ENCODE measurements around the gene RTF1.

RTF1 gene

DNA sequence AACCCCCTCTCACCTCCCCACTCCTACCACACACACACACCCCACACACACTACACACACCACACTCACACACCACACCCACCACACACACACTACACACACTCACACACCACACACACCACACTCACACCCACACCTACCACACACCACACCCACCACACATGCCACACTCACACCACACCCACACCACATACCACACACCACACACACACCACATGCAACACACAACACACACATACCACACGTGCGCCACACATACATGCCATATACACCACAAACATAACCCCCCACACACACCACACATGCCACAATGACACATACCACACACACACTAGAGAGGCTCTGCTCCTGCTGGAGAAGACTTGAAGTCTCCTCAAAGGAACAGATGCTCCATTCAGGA, 70.9 kb downstream of the RTF1 start:
- no peak for DNase-seq (ENCODE audit: low spot score)

DNA sequence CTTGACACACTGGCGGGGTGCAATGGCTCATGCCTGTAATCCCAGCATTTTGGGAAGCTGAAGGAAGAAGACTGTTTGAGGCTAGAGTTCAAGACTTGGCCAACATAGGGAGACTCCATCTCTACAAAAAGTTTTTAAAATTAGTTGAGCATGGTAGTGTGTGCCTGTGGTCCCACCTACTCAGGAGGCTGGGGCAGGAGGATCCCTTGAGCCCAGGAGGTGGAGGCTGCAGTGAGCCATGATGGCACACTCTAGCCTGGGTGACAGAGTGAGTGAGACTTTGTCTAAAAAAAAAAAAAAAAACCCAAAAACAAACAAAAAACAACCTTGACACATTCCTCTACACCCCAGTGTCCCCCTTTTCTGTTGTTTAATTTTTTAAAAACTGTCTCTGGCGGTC, 72.7 kb downstream of the RTF1 start:
- DNase-seq (ENCODE audit: low spot score), result no peak

DNA sequence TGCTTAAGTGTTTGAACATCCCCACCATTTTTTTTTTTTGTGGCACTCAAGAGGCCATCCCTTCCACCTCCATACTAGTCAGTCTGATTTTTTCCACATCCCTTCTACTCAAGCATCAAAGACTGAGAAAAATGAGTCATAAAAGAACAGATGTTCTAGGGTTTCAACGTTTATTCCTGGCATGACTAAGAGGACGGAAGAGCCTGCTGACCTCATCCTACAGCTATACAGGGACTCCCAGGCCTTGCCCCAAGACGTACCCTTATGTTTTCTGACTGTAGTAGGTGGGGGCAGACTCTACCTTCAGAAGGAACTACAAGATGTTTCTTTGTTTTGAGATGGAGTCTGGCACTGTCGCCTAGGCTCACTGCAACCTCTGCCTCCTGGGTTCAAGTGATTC, 73.5 kb downstream of the RTF1 start:
- DNase-seq (ENCODE audit: low spot score), result peak; percentile 94

DNA sequence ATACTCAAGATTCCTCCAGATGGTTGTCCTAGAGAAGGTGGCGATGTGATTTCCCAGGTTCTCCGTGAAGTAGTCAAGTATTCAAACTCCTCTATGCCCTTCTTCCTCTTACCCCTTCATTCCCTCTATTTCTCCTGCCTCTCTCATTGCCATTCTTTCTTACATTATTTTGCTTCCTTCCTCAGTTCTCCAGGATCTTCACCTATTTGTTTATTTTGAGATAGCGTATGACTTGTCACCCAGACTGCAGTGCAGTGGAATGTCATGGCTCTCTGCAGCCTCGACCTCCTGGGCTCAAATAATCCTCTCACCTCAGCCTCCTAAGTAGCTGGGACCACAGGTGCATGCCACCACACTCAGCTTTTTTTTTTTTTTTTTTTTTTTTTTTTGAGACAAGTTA, 75.0 kb downstream of the RTF1 start:
- DNase-seq (ENCODE audit: low spot score), result no peak

DNA sequence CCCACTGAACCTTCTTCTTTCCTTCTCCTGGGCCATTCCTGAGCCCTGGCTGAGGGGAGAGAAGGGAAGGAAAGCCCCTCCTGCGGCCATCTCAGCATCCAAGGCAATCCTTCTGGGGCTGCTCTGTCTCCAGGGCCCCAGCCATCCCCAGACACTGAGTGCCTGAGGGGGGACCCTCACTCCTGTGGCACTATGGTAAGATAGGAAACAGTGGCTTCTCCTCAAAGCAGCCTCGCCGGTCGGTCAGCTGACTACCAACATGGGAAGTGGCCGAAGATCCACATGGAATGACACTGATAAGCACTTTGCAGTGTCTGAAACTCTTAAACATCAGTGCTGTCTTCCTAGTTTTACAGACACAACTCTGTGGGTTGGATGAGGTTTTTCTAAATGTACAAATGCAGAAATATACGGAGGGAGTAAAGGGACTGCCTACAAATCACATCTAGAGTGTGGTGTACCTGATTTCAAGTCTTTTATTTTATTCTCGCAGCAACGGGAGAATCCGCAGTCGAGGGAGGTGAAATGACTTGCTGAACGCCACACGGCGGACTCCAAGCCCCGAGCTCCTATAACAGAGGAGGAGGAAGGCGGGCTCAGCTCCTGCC, 75.8 kb downstream of the RTF1 start:
- no peak for DNase-seq (ENCODE audit: low spot score)

DNA sequence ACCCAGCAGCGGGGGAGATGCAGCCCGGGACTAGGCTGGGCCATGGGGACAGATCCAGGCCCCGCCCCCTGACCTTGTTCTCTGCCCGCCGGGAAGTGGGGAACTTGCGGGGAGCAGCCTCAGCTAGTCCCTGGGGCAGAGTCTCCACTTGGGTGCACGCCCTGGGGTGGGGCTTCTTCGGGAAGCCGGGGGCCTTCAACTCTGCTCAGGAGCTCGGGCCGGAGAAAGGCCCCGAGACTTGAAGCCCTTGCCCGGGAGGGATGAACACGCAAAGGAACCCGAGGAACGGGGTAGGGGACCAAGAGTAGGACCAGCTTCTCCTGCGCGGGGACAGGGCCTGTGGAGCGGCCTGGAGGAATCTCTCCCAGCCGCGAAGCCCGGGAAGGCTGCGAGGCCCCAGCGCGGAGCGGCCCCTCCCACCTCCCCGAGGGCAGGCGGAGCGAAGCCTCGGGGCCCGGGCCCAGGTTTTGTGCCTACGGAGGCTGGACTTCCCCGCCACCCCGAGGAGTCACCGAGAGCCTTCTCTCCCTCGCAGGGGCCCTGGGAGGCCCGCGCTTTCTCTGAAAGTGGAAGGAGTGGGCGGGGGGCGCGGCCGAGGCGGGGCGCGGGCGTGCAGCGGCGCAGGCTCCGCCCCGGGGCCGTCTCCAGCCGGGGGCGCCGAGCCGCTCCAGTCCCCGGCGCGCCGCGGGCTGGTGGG, 76.5 kb downstream of the RTF1 start, which contains the start of gene ITPKA:
ITPKA (plus strand) TSS at position 670 of the 697 bp plus-strand sequence. CDS start 54 bp downstream, outside the sequence.
- DNase-seq (ENCODE audit: low spot score), result peak; percentile 60

DNA sequence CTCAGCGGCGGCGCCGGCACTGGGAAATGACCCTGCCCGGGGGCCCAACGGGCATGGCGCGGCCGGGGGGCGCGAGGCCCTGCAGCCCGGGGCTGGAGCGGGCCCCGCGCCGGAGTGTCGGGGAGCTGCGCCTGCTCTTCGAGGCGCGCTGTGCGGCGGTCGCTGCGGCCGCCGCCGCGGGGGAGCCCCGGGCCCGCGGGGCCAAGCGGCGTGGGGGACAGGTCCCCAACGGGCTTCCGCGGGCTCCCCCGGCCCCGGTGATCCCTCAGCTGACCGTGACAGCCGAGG, 77.0 kb downstream of the RTF1 start:
- DNase-seq (ENCODE audit: low spot score), result no peak

DNA sequence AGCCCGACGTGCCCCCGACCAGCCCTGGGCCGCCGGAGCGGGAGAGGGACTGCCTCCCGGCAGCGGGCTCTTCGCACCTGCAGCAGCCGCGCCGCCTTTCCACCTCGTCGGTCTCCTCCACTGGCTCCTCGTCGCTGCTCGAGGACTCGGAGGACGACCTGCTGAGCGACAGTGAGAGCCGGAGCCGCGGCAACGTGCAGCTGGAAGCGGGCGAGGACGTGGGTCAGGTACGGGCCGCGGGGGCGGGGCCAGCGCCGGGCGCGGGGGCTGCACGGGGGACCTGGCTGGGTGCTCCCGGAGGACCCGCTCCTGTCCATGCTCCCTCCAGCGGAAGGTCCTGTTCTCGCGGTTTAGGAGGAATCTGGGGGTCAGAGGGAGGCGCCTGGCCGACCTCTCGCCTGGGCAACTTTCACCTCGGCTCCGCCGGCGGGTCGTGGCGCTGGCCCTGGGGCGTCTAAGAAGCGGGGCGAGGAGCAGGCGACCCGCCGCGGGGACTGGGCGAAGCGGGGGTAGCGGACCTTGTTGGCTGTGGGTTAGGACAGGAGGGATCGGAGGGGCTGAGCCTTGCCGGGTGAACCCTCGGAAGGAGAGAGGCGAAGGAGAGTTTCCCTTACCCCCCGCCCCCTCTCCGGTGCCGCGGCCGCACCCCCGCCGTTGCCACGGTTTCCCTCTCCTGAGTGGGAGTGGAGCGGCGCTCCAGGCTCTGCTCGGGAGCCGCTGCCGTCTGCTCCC, 77.5 kb downstream of the RTF1 start:
- no peak for DNase-seq (ENCODE audit: low spot score)

DNA sequence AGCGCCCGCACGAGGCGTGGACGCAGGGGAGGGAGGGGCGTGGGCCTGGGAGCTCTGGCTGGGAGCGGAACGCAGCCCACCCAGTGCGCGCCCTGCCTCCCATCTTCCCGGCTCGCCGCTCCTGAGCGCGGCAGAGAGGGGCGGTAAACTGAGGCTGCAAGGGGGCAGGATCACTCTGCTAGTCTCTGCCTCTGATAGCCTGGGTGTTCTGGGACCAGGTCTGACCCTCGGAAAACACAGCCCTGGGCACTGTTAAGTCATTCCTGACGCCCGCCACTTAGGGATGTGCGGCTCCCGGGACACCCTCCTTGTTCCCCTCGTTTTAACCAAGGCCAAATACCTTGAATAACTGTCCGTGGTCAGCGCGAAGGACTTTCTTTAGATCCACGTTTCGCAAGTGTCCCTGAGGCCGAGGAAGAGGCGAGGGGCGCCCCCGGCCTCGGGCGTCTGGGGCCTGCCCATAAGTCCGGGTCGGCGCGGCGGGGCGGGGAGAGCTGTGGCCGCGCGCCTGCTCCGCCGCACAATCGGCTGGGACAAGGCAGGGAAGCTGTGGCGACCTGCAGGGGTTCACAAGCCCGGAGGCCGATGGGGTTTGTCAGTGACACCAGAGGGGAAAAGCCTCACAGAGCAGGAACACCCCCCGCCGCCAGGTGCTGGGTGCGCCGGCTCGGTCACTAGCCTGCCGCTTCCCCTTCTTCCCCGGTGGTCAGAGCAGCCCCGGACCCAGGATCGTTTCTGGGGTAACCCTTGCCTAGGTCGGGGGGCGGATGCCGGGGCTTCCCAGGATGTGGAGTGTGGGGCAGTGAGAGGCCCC, 78.2 kb downstream of the RTF1 start:
- no peak for DNase-seq (ENCODE audit: low spot score)

DNA sequence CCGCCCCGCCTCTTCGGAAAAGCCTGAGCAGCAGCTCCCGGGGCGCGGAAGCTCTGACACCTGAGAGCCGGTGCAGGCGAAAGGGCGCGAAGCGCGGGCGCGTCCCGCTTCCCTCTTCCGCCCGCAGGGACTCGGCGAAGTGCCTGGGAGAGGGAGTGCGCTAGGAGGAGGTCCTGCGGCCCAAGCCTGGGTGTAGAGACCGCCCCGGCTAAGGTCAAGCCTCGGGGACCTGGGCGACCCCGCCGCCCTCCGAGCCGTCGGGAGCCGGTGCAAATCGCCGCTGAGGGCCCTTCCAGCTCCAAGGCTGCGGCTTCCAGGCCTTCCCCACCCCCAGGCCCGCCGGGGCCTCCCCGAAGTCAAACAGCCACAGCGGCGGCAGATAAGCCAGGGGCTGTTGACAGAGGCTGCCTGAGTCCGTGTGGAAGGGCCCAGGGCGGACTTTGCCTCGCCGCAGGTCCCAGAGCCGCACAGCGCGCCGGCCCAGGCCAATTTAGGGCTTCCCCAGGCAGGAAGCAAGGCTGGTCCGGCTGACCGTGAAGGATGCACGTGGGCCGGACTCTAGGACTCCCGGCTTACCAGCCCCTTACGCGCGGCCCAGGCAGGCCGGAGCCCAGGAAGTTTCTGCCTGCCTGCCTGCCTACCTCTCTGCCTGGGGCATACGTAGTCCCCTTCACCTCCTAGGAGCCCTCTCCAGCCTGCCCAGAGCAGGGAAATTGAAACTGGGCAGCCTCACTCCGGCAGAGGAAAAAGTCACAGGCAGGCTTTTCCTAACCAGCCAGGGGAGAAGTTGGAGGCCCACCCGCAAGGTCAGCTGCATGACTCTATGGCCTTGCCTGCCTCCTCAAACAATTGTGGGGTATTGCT, 79.1 kb downstream of the RTF1 start:
- no peak for DNase-seq (ENCODE audit: low spot score)

DNA sequence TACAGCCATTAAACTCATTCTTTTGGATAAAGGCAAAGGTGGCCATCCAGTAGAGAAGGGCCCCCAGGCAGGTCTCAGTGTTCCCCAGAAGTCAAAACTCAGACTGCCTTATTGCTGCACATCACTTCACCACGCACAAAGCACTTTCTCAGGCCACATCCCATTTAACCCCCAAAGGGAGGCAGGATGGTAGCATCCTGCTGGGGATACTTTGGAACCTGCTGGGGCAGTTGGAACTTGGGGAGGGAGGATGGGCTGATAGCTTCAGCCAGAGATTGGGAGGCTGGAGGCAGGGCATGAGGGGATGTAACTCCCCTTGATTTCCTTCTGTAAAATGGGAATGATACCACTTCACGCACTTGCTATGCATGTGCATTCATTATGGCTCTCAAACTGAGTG, 81.8 kb downstream of the RTF1 start:
- DNase-seq (ENCODE audit: low spot score), result no peak

DNA sequence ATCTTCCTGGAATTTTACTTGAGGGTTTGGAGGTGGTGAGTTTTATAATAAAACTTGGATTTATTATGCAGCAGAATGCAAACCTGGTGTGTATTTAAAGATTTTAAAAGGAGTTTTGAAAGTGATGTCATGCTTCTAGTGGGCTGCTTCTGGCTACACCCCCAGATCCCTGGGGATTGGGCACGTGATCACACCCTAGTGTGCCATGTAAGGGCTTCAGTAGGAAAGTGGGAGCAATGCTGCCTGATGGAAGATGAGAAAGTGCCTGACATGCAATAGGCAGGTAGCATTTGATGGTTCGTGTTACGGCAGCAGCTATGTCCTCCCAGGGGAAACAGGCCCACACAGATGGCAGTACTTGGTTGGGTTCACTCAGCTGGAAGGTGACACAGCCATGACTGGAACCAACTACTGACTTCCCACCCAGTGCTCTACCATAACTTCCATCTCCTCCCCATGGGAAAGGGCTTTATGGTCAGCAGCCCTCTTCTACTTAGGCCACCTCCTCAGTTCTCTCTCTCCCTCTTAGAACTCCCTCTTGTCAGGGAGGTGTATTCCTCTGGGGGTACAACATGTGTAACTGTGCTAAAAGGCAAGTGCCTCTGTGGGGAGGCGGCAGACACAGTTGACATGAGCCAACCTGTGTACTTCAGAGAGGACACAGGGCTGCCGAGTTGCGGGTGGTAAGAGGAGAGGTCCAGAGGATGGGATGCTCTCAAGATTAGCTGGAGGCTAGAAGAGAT, 82.4 kb downstream of the RTF1 start:
- no peak for DNase-seq (ENCODE audit: low spot score)

DNA sequence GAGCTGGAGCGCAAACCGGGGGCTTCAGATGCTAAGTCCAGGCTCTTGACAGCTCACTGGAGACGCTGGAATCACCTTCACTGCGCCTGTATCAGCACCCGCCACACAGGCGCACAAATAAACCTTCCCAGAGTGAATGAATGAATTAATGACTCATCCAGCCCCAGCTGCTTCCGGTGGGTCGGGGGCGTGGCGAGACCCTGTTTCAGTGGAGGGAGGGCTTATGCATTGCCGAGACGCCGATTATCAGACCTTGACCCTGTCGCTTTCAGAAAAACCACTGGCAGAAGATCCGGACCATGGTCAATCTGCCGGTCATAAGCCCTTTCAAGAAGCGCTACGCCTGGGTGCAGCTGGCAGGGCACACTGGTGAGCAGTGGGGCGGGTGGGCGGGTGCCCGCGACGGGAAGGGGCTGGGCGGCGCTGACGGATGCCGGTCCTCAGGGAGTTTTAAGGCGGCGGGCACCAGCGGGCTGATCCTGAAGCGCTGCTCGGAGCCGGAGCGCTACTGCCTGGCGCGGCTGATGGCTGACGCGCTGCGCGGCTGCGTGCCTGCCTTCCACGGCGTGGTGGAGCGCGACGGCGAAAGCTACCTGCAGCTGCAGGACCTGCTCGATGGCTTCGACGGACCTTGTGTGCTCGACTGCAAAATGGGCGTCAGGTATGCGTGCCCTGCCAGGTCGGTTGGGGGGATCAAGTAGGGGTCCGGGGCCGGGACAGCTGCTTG, 84.5 kb downstream of the RTF1 start:
- DNase-seq (ENCODE audit: low spot score), result no peak

DNA sequence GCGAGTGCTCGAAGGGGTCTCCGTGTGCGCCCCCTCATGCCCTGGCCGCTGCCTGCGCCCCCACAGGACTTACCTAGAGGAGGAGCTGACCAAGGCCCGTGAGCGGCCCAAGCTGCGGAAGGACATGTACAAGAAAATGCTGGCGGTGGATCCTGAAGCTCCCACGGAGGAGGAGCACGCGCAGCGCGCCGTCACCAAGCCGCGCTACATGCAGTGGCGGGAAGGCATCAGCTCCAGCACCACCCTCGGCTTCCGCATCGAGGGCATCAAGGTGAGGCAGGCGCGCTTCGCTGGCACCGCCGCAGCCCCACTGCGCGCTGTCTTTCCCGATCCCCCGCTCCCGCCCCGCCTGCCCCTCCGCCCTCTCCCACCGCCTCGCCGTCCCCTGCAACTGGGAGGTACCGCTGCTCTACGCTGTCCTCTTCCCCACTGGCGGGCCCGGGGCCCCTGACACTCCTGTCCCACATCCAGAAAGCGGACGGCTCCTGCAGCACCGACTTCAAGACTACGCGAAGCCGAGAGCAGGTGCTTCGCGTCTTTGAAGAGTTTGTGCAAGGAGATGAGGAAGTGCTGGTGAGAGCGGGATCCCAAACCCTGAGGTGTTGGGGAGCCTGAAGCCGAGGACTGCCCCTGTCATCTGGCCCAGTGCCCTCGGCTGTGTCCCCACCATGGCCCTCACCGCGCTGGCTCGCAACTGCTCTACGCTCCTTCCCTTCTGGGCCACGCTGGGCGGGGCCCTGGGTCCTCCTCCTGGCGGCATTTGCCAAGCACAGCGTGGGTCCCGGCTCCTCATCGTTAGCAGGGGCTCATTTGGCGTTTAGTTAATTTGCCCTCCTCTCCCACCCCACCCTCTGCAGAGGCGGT, 85.3 kb downstream of the RTF1 start:
- DNase-seq (ENCODE audit: low spot score), result no peak

DNA sequence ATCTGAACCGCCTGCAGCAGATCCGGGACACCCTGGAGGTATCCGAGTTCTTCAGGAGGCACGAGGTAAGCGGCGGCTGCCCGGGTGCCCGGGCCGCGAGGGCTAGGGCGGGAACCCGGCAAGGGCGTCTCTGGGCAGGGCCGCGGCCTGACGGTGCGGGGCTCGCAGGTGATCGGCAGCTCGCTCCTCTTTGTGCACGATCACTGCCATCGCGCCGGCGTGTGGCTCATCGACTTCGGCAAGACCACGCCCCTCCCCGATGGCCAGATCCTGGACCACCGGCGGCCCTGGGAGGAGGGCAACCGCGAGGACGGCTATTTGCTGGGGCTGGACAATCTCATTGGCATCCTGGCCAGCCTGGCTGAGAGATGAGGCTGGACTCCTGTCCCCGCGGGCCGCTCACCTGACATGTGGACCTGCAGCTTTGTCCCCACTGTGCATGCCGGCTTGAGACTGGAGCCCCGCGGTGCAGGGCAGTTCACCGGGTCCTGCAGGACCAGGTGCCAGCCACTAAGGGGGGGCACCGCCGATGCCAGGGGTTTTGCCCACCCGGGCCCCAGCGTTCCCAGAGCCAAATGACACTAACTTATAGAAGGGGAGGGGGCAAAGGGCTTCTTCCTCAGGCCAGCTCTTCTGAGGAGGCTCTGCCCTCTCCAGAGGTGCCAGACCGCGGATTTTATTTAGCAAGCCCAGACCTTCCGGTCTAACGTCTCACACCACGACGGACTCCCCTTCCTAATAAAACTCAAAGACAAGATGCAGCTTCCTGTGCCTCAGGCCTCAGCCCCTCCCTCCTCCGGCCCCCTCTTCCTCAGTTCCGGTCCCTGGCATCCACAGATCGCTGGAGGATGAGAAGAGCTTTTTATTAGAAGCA, 86.1 kb downstream of the RTF1 start:
- no peak for DNase-seq (ENCODE audit: low spot score)

DNA sequence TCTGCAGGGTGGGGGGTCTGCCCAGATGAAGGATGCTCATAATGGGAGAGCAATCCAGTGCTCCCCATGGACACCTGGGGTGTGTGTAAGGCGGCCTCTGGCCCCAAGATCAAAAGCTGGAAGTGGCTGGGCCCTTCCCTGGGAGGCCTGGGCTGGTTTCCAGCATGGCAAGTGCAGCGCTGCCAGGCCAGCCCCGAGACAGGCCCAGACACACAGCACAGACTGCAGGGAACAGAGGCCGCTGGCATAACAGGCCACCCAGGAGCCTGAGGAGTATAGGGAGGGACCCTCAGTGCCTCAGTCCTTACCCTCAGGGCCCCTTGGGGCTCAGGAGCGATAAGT, 86.7 kb downstream of the RTF1 start:
- no peak for DNase-seq (ENCODE audit: low spot score)

DNA sequence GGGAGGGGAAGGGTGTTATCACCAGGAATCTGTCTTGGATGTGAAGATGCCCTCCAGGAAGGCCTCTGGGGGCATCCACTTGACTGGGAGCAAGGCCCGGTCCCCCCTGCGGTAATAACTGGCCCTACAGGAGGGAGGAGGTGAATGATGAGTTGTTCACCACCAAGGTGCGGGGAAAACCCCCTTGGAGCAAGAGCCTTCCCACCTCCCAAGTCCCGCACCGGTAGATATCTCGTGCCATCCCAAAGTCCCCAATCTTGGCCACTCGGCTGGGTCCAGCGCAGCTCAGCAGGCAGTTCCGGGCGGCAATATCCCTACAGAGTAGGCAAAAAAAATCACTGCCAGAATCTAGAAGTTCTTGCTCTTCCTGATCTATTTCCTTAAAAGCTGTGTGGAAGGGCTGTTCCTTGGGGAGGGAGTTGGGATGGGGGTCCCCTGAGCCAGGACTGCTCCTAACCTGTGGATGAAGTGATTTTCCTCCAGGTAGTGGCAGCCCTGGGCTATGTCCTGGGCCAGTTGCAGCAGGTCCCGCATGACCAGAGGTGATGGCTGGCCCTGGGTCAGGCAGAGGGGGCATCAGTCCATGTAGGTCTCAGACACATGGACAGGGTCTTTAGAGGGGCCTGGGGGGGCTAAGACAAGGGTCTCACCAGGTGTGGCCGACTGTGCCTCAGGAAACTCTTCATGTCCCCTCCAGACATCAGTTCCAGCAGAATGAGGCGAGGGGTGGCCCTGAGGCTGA, 88.0 kb downstream of the RTF1 start:
- DNase-seq (ENCODE audit: low spot score), result no peak

DNA sequence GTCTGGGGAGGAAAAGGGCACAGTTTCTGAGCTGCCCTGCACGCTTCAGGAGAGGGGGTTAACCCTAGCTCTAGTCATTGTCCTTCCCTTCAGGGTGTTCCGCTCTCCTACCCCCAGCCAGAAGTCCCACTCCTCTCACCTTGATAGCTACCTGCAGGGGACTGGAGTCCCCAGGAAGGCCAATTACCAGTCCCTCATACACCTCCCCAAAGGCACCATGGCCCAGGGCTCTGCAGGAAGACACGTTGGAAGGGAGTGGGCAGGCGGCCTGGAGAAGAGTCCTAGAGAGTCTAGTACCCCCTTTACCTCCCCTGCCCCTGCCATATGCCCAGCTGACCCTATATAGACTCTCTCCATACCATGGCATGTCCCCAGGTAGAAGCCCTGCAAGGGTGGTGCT, 88.9 kb downstream of the RTF1 start:
- no peak for DNase-seq (ENCODE audit: low spot score)
